T-helper 2 cell treated with Interferon-gamma antibody and Interleukin-4, amounts not matched to agents 100 ng/mL and 5 ng/mL, for 36 hours (primary cell): ENCODE measurements around the gene BCAR1. TPM values are rescaled to one million over a fixed set of nuclear protein-coding genes. Genes with fewer than 3 reads are reported as not detected.
"Not testable (repeated sequence)": the region's sequence is repeated elsewhere in the genome, so short reads cannot be mapped to it uniquely, and the experiment has no call there.

Experiments
- intact Hi-C: fragments of 100-400 bp; cut with micrococcal nuclease; formaldehyde crosslinking; loops from one replicate; pipeline ENCODE4 v1.15.1; 2023
- total RNA-seq: library from RNA; stranded (reverse); gene quantifications from 2 replicates; pipeline ENCODE4 v1.2.3, GENCODE V29; 2022

BCAR1 gene
- total RNA-seq, 1 donor from 2014 or later = not detected

DNA sequence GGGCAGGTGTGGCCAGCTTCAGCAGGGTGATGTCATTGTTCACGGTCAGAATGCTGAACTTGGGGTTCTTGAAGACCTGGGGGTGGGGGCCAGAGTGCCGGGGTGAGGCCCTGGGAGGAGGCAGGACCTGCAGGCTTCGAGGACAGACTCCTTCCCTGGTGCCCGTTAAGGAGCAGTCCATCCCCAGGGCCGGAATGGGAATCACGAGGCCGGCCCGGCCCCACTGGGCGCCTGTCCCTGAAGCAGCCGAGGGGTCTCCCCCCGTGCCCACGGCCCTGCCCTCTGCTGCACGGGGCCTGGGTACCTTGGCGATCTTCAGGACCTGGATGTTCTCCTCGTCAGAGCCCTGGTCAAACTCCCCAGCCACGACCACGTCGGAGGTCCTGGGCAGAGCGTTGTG lies 46.0 kb downstream of the BCAR1 start:
- intact Hi-C loops = not testable (repeated sequence)

GRCh38 chr16:75204905-75205304 lies 46.5 kb downstream of the BCAR1 start:
- intact Hi-C loops = not testable (repeated sequence)

DNA sequence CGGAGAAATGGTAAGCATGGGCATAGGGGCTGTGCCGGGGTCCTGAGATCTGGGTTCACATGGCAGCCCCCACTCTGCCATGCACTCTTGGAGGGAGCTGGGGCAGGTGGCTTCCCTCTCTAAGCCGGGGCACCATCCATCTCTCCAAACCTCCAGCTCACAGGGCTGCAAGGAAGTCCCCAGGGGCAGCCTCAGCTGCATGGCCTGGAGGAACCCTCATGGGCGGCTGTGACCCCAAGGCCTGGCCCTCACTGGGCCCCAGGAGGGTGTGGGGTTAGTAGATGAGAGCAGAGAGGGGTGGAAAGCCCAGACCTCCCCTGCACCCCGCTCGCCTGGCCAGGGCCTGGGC lies 47.0 kb downstream of the BCAR1 start:
- intact Hi-C loops = no loop called here

- intact Hi-C loops = no loop called here
Observed at GRCh38 chr16:75203667-75204409, 47.6 kb downstream of the BCAR1 start.

GRCh38 chr16:75203096-75203495 lies 48.3 kb downstream of the BCAR1 start:
- intact Hi-C loops = no loop called here

GRCh38 chr16:75202069-75202590 lies 49.3 kb downstream of the BCAR1 start:
- intact Hi-C loops = no loop called here

DNA sequence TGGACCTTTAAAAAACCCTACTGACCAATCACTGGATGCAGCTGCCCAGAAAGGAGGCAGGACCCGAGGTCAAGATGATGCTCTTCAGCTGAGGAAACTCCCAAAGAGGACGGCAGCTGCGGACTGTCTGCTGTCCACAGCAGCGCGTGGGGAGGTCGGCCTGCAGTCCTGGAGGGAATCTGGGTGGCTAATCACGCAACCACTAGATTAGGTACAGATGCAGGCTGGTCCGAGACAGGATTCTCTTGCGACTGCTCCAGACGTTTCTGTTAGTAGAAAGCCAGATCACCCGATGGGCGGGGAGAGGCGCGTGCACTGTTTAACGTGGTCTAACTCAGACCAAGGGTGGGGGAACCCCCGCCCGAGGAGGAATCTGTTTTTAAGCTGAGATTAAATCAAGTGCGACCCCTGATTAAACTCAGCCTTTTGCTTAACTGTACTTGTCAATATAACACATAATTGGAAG lies 53.3 kb downstream of the BCAR1 start:
- intact Hi-C loops = loop anchor here (2.0 to 5.0 kb wide), 2 partner anchors 34 to 267 kb away; partner anchors contain the start of gene TMEM170A

DNA sequence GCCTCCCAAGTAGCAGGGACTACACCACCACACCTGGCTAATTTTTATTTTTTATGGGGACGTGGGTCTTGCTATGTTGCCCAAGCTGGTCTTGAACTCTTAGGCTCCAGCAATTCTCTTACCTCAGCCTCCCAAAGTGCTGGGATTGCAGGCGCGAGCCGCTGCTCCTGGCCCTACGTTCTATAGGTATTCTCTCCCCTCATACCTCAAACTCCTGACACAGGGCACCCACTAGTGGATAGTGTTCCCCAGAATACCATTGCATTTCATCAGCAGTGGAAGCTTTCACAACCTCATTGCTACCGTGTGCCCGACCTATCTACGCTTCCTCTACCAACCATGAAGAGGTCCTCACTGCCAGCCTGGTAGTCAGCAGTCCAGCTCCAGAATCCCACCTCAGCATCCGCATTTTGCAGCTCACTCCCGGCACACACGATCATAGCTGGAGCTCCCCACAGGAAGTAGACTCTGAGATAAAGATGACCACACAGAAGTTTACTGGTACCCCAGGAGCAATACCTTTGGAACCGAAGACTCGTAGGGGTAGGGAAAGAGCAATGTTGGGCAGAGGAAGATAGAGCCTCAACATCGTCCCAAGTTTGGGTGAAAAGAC lies 53.8 kb downstream of the BCAR1 start:
- intact Hi-C loops = loop anchor here (2.0 to 5.0 kb wide), 2 partner anchors 35 to 267 kb away; partner anchors contain the start of gene TMEM170A

DNA sequence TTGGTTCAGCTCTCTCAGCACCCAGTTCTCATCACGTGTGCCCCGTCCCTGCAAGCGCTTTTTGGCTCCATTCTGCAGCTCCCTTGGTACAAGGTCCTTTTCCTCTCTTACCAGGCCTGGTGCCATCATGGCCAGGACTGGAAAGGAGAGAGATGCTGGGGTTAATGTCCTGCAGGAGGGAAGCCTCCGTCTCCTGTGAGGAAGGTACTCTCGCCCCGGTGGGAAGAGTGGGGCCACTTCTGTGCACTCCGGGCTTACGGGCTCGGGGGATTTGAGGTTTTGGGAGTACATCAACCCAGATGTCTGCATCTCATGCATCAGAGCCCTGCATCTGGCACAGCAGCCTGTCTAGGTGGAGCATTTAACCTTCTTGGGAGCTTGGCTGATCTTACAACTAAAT lies 54.6 kb downstream of the BCAR1 start:
- intact Hi-C loops = loop anchor here (5.0 kb wide), 1 partner anchor 35 kb away; no protein-coding TSS in a partner anchor

DNA sequence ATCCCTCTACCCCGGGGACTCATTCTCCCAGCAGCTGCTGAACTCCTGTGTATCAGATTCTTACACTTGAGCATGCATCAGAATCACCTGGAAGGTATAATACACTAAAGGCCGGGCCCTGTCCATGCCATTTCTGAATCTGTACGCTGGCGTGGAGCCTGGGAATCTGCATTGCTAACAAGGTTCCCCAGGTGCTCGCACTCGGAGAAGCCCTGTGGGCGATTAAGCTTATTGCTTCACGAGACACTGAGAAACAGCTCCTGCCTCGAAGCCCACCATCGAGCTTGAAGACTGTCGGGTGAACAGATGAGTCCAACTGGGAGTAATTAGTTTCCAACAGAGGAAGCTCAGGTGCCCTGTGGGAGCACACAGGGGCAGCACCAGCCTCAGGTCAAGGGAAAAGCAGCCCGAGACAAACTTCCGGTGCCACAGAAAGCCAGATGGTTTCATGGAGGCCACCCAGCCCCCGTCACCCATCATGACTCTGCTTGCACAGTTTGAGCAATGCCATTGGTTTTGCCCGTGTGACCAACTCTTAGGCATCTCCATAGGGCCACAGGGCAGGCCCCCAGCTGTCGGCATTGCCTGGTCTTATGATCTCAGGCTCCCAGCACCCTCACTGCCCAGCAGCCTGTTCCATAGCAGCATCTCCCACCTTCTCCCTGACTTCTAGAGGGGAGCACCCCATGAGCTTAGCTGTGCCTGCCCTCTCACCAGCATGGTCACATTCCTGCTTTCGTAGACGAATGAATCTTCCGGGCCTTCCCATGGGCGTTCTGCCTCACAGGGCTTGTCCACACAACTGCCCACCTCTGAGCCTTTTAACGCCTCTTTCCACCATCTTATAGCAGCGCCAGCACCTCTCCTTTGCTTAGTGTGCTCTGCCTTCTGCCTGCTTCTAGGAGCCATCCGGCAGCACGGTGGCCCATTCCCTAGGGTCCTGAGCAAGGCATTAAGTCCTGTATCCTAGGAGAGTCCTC lies 55.3 kb downstream of the BCAR1 start:
- intact Hi-C loops = loop anchor here (5.0 kb wide), 1 partner anchor 36 kb away; no protein-coding TSS in a partner anchor

DNA sequence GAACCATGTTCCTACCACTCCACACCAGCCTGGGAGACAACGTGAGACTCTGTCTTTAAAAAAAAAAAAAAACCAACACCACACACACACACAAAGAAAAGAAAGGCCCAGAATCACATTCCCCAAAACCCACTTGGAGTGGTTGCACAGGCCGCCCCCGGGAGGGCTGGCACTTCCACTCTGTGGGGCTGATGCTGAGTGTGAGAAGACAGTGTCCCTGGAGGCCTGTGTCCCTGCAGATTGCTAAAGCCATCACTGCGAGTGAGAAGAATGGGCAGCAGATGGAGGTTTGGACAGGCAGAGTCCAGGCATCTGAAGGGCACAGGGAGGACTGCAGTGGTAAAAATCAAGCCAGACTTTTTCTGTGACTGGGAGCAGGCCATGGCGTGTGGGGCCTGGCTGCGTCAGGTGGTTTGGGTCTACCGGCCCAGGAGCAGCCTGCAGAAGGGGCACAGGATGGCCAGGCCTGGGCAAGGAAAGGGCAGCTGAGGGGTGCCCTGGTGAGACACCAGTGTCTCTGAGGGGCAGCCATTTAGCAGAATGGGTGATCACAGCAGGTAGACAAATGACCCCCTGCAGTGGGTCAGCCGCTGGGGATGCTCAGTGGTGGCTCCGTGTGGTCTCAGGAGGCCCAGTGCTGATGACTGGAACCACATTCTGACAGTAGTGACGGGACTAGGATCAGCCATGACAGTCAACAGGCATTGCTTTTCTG lies 57.5 kb downstream of the BCAR1 start:
- intact Hi-C loops = no loop called here

DNA sequence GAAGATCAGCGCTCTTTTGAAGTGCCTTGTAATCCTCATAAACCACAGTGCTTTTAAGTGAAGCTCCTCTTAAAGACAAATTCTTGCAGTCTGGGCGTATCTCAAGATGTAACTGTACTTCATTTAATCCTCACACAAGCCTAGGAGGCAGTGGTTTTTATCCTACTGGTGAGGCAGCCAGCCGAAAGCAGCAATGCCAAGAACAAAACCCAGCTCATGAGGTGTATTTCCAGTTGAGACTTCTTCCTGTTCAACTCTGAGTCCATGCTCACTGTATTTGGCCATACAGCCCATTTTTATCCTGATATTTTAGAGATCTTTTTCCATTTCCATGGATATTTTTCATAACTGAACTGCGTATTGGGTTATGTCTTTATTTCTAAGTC lies 58.2 kb downstream of the BCAR1 start:
- intact Hi-C loops = no loop called here

DNA sequence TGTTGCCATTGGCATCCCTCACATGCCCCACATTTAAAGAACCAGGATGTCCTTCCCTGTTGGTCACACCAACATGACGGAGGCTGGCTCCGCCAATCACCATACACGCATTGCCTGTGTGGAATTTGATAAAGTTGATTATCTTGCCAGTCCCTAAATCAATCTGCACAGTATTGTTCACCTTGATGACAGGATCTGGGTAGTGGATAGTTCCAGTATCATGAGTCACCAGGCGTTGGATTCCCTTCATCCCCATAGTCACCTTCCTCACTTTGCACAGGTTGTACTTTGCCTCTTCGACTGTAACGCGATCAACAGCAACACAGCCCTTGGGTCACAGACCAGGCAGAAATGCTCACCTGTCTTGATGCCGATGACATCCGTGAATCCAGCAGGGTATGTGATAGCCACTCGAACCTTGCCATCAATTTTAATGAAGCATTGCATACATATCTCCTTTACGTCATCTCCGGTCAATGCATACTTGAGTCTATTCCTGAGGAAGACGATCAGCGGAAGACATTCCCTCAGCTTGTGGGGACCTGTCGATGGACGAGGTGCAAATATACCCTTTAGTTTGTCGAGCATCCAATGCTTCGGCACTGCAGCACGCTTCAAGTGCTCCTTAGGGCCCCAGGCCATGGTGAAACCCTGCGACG lies 58.7 kb downstream of the BCAR1 start:
- intact Hi-C loops = no loop called here

DNA sequence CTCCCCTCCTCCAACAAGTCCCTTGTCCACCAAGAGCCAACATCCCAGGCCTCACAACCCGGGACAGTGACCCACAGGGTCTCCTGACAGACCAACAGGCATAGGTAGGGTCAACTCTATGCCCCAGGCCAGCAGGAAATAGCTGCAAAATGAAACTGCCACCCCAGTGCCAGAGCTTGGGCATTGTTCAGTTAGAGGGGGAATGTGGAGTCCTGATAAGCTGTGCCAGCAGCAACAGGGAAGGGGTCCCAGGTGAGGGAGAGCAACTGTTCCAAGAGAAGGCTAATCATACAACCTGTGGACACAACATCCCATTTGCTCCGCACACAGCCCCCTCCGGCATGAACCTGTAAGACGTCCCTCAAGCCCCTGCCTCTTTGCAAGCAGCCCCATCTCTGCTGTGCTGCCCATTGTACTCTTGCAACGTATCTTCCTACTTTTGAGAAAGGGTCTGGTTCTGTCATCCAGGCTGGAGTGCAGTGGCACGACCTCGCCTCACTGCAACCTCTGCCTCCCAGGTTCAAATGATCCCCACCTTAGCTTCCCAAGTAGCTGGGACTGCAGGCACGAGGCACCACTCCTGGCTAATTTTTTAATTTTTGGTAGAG lies 61.7 kb downstream of the BCAR1 start:
- intact Hi-C loops = no loop called here

DNA sequence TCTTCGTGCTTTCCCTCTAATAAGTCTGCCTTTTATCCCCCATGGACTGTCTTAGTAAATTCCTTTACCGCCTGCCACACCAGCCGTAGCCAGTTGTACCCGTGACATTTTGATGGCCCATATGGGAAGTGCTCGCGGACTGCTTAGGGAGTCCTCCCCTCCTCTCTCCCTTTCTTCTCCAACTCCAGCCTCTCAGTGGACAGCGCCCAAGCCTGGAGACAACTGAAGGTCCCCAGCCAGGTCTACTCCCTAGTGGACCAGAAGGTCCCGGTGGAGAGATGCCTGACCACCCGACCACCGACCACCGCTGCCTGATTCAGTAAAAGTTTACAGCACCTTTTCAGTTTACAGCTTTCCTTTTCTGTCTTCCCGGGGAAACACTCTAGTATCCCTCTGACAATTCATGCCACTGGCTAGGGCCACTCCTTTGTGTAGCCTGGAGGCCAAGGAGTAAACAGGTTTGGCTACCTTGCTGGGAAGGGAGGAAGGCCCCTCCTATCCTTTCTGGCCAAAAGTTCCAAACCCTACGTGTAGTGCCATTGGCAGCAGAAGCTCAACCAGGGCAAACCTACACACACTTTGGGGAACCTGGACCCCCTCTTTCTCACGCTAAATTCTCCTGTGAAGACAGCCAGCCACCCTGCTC lies 62.5 kb downstream of the BCAR1 start:
- intact Hi-C loops = no loop called here

DNA sequence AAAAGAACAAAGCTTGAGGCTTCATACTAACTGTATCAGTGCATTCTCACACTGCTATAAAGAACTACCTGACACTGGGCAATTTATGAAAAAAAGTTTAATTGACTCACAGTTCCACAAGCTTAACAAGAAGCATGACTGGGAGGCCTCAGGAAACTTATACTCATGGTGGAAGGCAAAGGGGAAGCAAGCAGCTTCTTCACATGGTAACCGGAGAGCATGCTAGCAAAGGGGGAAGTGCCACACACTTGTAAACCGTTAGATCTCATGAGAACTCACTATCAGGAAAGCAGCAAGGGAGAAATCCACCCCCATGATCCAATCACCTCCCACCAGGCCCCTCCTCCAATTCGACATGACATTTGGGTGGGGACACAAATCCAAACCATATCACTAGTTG lies 69.8 kb downstream of the BCAR1 start:
- intact Hi-C loops = no loop called here

DNA sequence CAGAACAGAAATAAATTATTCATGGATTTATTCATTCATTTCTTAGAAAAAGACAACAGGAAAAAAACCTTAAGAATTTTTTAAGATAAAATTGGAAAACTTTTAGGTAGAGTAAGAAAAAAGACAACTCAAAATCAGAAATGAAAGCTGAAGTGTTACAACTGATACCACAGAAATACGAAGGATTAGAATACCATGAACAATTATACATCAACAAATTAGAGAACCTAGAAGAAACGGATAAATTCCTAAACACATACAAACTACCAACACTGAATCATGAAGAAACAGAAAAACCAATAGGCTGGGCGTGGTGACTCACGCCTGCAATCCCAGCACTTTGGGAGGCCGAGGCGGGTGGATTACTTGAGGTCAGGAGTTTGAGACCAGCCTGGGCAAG lies 72.2 kb downstream of the BCAR1 start:
- intact Hi-C loops = no loop called here
